GM12873 (cell line): ENCODE data around the gene ZNF740.

ENCODE experiments used
- CTCF ChIP-seq: IDR thresholded peaks from 2 replicates; pipeline ENCODE4 v1.5.1; 2012; ENCODE audit warnings: low read depth, mild to moderate bottlenecking, moderate library complexity, low read length, control low read depth; ENCODE audit not compliant: insufficient read depth; ENCODE audit errors: missing control alignments

Gene ZNF740

GRCh38 chr12:53180220-53180930, at the start of gene ZNF740, which contains the start of gene CSAD:
ZNF740 (plus strand) TSS chr12:53180722; CDS start chr12:53181984, 1,262 bp downstream.
CSAD (minus strand) TSS chr12:53180925; CDS start chr12:53173470, 7,455 bp downstream.
- no peak for TF ChIP-seq CTCF

- TF ChIP-seq CTCF, result no peak
Observed at GRCh38 chr12:53131844-53132243, 48.7 kb upstream of the ZNF740 start.

- TF ChIP-seq CTCF, result no peak
Observed at GRCh38 chr12:53133722-53134121, 46.8 kb upstream of the ZNF740 start.

- no peak for TF ChIP-seq CTCF
Observed at GRCh38 chr12:53143355-53143754, 37.2 kb upstream of the ZNF740 start.

DNA sequence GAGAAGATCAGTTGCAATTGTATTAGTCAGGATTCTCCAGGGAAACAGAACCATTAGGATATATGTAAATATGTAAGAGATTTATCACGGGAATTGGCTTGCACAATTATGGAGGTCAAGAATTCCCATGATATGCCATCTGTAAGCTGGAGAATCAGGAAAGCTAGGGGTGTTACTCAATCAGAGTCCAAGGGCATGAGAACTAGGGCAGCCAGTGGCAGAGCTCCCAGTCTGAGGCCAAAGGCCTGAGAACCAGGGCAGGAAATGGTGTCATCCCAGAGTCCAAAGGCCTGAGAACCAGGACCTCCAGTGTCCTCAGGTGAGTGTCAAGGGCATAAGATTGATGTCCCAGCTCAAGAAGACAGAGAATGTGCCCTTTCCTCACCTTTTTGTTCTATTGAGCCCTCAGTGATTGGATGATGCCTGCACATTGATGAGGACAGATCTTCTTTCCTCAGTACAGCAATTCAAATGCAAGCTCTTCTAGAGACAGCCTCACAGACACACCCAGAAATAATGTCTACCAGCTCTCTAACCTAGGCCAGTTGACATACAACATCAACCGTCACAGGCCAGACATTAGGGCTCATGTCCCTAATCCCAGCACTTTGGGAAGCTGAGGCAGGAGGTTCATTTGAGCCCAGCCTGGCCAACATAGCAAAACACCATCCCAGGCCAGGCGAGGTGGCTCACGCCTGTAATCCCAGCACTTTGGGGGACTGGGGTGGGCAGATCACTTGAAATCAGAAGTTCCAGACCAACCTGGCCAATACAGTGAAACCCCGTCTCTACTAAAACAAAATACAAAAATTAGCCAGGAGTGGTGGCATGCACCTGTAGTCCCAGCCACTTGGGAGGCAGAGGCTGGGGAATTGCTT, 34.9 kb upstream of the ZNF740 start:
- TF ChIP-seq CTCF, result no peak

- no peak for TF ChIP-seq CTCF
Observed at GRCh38 chr12:53147181-53147580, 33.3 kb upstream of the ZNF740 start.

GRCh38 chr12:53147653-53148052, 32.9 kb upstream of the ZNF740 start:
- no peak for TF ChIP-seq CTCF
